Hematopoietic multipotent progenitor cell treated with erythropoietin and hydrocortisone succinate and interleukin-3 and kit ligand, for 8 days (in vitro differentiated cells): Measurements from ENCODE around the gene CCDC194.

Experiments used
- DNase-seq: peaks from one replicate; pipeline ENCODE4 v3.0.0-alpha.2; 2015

CCDC194 gene

DNA sequence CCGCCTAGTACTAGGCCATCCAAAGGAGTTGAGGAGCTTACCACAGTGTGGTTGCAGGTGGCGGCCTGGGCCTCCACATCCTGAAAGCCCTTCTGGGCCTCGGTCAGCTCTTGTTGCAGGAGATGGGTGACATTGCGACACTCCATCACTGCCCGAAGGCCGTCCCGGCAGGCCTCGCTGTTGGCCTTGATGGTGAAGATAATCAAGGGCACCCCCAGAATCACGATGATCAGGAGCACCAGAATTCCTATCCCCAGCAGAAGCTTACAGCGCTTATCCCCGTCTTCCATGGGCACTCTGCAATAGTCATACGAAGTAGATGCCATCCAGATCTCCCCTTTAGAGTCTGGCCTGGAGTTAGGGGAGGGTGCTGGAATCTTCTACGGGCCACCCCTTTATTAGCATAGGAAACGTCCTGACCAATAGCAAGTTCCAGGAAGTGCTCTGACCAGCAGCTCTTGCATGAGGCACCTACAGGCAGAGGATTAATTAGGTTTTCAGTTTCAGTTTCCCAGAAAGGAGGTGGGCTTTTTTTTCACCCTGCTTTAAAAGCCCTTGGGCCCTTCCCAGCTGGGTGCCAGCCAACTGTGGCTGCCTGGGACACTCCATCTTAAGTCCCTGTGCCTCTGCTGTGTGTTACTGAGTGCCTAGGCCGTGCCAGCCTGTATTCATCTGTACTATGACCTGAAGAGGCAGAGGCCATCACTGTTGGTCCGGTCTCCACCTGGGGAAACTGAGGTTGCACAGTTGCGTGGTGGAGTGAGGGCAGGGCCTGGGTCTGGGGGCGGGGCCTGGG is 11.5 kb upstream of the CCDC194 start, which contains the start of gene BST2:
BST2 (minus strand) TSS at position 381 of the 796 bp plus-strand sequence; CDS start at position 326, 55 bp downstream.
- DNase-seq = peak; percentile 91

DNA sequence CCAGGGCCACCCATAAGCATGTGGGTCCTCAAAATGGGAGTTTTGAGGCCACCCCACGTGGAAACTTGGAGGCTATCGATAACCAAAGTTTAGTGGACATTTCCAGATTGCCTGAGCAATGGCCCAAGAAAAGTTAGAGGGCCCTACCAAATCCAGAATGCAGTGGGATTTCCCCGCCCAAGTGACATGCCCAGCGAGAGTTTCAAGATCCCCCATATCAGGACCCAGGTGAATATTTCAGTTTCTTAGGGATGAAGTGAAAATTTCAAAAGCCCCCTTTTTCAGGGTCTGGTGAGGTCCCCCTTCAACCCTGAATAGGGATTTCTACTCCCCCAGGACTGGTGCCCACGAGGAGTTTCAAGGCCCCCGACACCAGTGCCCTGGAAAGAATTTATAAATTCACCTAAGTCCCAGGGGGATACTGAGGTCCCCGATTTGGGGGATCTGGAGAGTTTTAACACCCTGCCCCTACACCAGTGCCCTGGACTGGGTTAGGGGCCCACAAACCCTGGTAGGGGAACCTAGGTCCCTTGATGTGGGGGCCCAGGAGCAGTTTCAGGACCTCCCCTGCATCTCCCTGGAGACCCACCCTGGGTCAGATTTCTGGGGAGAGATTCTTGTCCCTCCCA is 10.7 kb upstream of the CCDC194 start:
- no peak for DNase-seq

DNA sequence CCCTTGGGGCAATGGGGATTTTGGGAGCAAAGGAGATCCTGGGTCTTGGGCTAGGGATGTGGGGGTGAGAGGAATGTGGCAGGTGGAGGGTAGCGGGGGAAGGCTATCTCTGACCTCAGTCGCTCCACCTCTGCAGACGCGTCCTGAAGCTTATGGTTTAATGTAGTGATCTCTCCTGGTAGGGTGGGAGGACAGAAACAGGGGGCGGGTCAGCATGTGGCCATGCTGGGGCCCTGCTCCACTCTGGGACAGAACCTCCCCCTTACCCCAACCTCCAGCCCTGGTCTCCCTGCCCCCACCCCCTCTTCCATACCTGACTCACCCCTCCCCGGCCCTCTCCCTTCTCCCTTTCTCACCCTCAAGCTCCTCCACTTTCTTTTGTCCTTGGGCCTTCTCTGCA is 10.0 kb upstream of the CCDC194 start:
- no peak for DNase-seq

DNA sequence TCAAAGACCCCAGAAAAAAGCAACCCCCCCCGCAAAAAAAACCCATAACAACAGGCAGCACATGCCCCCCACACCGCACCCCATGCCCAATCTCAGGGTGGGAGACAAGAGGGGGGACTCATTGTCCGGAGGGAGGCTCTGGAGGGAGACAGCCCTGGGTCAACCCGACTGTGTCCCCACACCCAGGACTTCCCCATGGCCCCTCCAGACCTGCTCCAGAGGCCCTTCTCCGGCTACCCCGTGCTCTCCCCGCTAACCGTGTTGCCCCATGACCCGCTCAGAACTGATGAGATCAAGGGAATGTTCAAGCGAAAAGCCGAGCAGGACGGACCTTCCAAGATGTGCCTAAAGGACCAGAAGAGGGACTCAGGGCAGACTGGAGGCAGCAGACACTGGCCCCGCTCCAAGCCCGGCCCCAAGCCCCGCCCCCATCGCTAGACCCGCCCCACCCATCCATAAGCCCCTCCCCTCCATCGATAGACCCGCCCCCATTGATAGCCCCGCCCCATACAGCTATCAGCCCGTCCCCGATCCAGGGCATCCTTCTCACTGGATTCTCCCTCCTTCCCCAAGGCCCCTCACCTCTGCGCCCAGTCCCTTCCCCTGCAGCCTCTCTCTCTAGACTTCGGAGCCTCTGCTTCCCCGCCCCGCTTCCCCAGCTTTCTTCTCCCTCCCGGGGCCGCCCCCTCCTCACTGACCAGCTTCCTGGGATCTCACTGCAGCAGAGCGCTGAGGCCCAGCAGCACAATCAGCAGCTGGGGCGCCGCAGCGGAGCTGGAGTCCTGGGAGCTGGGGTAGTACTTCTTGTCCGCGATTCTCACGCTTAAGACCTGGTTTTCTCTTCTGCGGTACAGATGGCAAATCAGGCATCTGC is 9.2 kb upstream of the CCDC194 start:
- peak; percentile 37 for DNase-seq

DNA sequence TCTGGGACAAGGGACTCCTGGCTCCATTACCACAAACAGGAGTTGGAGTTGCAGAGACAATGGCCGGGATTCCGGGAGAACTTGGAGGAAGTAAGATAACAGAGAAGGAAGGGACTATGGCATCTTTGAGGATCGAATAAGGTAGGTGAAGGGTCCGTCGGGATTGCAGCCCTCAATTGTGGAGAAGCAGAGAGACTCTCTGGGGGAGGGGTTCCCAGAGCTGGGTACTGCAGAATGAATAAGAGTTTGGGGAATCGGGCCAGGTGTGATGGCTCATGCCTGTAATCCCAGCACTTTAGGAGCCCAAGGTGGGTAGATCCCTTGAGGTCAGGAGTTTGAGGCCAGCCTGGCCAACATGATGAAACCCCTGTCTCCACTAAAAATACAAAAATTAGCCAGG is 7.6 kb upstream of the CCDC194 start:
- DNase-seq = no peak

DNA sequence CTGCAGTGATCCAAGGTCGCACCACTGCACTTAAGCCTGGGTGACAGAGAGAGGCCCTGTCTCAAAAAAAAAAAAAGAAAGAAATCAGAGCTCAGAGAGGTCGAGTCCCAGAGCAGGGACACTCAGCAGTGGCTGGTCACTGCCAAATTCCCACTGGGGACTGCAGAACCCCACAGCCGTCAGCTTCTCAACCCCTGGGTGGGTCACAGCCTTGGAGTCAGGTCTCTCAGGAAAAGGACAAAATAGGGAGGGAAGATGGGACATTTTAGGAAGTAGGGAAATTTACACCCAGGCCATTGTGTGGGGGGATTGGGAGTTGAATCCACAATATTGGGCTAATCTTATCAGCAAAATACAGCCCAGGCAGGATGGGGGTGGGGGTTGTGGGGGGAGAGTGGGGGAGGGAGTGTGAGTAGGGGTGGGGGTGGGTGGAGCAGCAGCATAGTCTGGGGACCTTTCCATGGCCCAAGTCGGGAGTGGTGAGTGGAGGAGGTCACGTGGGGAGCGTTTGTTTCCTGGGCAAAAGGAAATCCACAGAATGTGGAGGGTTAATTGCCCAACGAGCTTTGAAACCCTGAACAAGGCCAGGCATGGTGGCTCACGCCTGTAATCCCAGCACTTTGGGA is 5.0 kb upstream of the CCDC194 start:
- DNase-seq = peak; percentile 57

DNA sequence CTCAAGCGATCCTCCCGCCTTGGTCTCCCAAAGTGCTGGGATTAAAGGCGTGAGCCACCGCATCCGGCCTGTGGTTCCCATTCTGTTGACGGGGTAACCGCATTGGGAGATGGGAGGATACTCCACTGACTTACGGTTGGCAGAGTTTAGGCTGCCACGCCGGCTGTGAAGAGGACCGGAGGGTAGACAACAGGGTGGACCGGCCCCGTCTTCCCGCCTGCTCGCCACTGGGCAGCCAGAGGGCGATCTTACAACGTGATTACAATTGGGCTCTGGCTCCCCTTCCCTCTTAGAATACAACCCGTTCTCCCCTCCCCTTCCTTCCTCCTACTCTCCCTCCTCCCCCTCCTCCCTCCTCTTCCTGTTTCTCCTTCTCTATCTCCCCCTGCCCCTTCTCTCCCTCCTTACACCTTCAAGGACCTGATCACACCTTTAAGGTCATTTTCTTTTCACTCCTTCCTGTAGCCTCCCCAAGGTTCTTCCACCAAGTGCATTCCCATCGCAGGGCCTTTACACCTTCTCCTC is 957 bp upstream of the CCDC194 start:
- peak; percentile 81 for DNase-seq

DNA sequence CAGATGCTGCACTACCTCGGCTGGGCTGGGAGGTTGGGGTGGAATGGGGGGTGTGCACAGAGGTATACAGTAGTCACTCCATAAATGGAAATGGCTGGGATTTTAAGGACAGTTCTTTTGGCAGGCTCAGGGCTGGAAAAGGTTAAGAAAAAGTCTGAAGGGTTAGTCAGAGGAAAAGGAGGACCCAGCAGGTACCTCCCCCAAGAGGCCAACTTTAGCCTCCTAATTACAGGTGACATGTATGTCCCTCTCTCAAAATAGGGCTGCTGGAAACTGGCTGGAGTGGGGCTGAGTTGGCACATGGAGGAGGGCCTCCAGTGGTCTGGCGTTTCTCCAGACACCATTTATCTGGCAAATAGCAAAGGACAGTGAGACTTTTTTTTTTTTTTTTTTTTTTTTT is 994 bp downstream of the CCDC194 start:
- DNase-seq = peak; percentile 79

DNA sequence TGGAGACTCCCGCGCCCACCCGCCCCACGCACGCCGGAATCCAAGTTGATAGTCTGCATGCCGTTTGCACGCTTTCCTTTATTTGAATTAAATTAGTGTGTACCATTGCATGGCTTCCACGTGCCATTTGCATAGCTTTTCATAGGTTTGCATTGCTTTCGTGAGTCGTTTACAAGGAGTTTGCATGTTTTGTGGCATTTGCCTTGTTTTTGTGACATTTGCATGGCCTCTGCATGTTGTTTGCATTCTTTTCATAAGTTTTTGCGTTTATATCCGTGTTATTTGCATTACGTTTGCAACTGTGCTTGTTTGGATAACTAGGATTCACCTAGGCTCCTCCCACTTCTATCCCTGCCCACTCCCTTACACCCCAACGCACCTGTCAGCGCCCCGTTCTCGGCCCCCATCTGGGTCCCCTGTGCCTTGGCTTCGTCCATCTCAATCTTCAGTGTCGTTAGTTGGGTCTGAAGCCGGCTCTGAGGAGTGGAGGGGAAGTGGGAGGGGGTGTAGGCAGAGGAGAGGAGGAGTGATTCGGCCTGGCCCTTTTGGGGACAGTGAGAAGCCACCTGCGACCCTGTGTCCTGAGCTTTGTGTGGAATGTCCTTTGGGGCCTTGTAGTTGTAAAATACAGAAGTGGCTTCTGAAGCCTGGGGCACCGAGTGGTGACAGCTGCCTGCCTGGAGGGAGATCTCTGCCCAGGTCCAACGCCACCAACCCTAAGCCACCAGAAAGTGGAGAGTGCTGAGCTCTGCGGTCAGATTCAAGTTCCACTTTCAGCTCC is 2.4 kb downstream of the CCDC194 start:
- no peak for DNase-seq

DNA sequence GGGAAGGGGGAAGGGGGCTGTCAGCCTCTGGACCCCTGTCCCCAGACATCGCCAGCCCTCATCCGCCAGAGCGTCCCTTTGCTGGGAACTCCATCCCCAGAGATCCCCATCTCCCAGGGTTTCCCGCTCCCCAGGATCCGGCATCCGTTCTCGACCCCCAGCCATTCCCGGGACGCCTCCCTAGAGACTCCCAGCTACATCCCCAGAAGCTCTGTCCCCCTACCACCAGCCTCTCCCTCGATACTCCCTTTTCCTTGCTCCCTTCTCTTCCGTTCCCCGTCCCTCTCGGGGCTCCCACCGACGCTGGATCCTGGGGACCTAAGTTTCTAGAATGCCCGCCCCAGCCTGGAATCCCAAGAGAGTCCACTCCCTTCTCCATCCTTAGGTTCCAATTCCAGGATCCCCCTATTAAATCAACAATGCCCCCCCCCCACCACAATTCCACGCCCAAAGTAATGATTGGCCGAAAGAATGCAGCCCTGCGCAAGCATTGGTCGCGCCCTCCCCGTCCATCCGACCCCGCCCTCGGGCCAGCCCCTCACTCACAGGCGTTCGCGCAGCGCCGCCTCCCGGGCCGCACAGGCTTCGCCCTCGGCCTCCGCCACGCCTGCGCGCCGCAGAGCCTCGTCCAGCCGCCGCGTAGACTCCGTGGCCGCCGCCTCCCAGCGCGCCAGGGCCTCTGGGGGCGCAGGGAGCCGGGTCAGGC is 3.2 kb downstream of the CCDC194 start:
- DNase-seq = peak; percentile 88

DNA sequence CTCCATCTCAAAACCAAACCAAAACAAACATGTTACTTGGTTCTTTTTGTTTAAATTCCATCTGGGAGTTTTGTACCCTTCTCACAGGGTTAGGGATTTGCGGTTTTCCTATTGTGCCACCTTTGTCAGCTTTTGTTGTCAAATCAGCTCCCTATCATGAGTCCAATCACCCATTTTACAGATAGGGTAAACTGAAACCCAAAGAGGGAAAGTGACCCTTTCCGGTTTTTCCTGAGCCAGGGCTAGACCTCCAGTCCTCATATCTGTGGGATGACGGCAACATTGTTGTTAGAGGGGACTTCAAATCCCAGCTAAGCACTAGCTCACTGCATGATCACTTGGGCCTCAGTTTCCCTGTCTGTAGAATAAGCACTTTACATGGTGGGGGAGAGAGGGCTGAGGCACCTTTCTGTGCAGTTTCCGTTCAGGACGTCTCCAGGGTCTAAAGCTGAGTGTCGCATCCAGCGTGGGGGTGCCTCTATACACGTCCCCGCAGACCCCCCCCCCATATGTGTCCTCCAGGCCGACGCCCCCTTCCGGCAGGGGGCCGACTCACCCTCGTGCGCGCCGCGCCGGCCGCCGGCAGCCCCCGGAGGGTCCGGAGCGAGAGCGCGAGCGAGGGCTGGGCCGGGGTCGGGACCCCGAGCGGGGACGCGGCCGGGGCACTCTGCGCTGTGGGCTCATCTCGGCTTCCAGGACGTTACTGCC is 3.9 kb downstream of the CCDC194 start:
- DNase-seq = no peak

DNA sequence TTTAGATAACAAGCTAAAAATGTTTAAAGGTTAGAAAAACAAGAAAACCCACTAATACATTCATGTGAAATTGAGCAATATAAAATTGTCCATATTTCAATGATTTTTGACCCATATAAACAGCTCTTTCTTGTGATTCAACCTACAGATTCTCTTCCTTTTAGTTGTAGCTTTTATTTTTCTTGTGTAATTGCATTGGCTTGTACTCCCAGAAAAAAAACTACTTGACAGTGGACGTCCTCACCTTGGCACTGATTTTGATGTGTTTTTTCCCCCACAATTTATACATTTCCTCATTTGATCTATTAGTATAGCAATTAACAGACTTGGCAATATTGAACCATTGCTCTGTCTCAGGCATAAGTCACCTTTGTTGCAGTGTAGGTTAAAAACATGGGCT is 4.7 kb downstream of the CCDC194 start:
- no peak for DNase-seq

DNA sequence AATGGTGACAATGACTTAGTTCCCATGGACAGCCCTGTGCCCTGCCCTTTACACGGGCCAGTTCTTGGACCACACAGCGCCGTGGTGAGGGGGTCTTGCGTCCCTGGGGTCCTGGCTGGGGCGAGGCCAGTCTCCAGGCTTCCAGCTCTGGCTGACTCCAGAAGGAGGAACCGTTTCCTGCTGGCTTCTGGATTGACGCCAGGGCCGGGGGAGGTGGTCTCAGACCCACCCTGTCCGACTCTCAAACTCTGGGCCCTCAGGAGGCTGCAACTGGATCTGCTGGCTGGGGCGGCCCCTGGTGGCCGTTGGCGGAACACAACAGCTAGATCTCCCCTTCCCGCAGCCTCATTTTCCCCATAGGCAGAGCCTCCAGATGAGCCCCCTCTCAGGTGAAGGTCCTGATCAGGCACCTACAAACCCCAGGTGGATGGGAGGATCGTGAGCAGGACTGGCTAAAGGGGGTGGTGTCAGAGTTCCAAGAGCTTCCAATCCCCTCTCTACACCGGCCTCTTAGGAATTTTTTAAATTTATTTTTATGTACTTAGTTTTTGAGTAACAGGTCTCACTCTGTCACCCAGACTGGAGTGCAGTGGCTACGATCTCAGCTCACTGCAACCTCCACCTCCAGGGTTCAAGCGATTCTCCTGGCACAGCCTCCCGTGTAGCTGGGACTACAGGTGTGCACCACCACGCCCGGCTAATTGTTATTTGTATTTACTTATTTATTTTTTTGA is 8.0 kb downstream of the CCDC194 start:
- peak; percentile 63 for DNase-seq

DNA sequence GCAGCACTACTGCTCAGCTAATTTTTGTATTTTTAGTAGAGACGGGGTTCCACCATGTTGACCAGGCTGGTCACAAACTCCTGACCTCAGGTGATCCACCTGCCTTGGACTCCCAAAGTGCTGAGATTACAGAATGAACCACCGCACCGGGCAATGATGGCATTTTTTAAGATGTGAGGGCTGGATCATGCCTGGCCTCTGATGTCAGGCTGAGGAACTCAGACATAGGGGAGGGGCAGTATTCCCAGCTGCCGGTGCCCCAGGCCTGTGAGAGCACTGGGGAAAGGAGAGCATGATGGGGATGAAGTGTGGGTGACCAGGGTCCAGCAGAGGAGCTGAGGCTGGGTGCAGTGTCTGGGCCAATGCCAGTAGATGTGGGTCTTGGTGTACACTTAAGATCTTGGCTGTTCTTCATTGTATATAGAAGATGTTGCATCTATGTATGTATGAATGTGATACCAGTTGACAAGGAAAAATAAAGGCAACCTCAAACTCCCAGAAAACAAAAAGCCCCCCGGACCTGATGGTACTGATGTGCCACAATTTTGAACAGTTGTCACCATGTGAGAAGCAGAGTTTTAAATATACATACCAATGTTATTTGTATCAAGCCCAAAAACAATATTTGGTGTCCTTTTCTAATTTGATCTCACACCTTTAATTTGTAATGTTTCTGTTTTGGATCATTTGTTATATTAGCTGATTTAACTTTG is 13.4 kb downstream of the CCDC194 start:
- DNase-seq = no peak

DNA sequence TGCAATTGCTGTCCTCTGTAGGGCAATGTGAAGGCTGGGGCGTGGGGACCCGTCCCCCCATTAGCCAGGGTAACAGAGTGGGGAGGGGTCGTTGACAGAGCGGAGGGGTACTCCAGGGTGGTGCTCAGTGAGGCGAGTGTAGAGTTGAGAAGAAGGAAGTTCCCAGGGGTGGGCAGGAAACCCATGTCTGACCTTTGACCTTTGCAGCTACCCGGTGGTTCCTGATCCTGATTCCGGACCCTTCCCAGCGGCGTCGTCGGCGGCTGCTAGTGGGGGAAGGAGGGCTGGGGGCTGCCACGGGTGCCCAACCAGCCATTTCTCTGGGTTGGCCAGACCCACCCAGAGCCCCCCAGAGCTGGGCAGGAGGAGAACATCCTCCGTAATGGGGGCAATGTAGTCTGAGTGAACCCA is 14.8 kb downstream of the CCDC194 start:
- no peak for DNase-seq

DNA sequence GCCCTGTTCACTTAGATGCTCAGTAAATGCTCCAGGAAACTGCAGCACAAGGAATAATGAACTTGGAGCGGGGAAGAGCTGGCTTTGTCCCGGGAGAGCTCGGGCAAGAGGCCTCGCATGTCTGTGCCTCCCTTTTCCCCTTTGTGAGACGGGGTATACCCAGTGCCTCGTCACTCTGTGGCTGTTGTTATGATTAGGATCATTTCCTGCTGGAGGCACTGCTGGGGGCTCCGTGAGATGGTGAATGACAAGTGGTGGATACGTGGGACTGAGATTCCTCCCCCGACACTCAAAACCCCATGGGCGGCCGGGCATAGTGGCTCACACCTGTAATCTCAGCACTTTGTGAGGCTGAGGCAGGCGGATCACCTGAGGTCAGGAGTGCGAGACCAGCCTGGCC is 15.7 kb downstream of the CCDC194 start:
- DNase-seq = no peak

DNA sequence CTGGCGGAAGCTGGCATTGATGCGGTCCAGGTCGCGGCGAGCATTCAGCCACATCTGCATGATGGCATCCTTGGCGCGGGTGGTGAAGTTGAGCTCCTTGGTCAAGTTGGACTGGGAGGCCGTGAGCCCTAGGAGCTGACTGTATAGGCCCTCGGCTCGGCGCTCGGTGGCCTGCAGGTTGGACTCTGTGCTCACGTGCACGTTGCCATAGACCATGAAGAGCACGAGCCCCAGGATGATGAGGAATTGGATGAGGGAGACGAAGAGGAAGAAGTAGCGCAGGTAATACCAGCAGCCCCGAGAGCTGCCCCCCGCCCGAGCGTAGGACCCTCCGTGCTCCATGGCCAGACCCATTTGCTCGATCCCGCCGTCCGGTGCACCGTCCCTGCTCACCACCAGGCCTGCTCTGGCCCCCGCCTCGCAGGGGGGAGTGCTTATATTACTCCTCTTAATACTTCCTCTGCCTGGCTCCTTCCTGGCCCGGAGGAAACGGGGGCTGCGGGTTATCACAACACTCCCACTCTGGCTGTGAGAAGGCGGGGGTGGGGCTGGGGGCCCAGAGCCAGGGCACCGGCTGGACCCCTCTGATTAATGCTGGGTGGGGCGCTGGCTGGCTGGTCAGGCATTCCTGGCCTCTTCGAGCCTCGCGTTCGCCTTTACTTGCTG is 16.9 kb downstream of the CCDC194 start, which contains the start of gene PLVAP:
PLVAP (minus strand) TSS at position 408 of the 666 bp plus-strand sequence; CDS start at position 354, 54 bp downstream.
- peak; percentile 84 for DNase-seq

DNA sequence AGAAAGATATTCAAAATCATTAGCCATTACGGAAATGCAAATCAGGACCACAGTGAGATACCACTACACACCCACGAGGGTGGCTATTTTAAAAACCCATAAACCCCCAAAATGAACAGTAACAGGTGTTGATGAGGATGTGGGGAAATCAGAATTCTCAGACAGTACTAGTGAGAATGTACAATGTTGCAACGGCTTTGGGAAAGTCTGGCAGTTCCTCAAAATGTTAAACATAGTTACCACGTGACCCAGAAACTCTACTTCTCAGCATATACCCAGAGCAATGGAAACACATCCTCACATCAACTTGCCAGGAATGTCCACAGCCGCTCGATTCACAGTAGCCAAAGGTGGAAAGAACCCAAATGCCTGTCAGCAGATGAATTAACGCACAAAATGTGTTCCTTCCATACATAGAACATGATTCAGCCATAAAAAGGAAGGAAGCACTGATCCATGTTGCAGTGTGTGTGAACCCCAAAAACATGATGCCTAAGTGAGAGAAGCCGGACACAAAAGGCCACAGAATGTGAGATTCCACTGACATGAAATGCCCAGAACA is 23.9 kb downstream of the CCDC194 start:
- DNase-seq = no peak
